ENCODE measurements around the gene PGAP3. TPM values are rescaled to one million over a fixed set of nuclear protein-coding genes. Genes with fewer than 3 reads are reported as not detected.

PGAP3 gene, protein sequence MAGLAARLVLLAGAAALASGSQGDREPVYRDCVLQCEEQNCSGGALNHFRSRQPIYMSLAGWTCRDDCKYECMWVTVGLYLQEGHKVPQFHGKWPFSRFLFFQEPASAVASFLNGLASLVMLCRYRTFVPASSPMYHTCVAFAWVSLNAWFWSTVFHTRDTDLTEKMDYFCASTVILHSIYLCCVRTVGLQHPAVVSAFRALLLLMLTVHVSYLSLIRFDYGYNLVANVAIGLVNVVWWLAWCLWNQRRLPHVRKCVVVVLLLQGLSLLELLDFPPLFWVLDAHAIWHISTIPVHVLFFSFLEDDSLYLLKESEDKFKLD
- 1 to 10 TPM; 6.4 to 7.4 TPM for total RNA-seq

GRCh38 chr17:39687546-39688474, at the start of gene PGAP3:
TSS of gene PGAP3 (minus strand) at chr17:39688057. CDS start at chr17:39688014, 43 bp downstream.
- ChIA-PET POLR2A (interaction anchor here (0.7 to 2.7 kb wide), 13 partner anchors 8 to 125 kb away, joined by 3 to 15 read pairs (median 3); partner anchors contain the start of genes ERBB2 and MIEN1), CTCF (interaction anchor here (1.0 to 2.6 kb wide), 10 partner anchors 9 to 66 kb away, joined by 3 to 9 read pairs (median 4); no protein-coding TSS in a partner anchor)
- H3K27ac Mint-ChIP-seq: peak within 1 kb of the TSS; percentile 93
- peak within 1 kb of the TSS; percentile 93 for H3K4me3 Mint-ChIP-seq
- no peaks in the 10 kb centered on the region for H3K27me3 Mint-ChIP-seq
- intact Hi-C loops (cut with micrococcal nuclease): loop anchor here (5.0 kb wide), 1 partner anchor 44 kb away; the partner anchor contains the start of gene MIEN1
- H3K9me3 Mint-ChIP-seq: no peaks in the 10 kb centered on the region
- DNase-seq (peak; percentile 96), ATAC-seq (peak; percentile 97)
- peaks cover 8% of the 10 kb centered on the region for H3K36me3 Mint-ChIP-seq (ENCODE audit: low read depth)
- TF ChIP-seq, protein P1, sequence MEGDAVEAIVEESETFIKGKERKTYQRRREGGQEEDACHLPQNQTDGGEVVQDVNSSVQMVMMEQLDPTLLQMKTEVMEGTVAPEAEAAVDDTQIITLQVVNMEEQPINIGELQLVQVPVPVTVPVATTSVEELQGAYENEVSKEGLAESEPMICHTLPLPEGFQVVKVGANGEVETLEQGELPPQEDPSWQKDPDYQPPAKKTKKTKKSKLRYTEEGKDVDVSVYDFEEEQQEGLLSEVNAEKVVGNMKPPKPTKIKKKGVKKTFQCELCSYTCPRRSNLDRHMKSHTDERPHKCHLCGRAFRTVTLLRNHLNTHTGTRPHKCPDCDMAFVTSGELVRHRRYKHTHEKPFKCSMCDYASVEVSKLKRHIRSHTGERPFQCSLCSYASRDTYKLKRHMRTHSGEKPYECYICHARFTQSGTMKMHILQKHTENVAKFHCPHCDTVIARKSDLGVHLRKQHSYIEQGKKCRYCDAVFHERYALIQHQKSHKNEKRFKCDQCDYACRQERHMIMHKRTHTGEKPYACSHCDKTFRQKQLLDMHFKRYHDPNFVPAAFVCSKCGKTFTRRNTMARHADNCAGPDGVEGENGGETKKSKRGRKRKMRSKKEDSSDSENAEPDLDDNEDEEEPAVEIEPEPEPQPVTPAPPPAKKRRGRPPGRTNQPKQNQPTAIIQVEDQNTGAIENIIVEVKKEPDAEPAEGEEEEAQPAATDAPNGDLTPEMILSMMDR (IDR thresholded peaks at IDR 0.05): no peak
- peaks cover 20% of the 10 kb centered on the region for H3K4me1 Mint-ChIP-seq (ENCODE audit: low read depth)

DNA sequence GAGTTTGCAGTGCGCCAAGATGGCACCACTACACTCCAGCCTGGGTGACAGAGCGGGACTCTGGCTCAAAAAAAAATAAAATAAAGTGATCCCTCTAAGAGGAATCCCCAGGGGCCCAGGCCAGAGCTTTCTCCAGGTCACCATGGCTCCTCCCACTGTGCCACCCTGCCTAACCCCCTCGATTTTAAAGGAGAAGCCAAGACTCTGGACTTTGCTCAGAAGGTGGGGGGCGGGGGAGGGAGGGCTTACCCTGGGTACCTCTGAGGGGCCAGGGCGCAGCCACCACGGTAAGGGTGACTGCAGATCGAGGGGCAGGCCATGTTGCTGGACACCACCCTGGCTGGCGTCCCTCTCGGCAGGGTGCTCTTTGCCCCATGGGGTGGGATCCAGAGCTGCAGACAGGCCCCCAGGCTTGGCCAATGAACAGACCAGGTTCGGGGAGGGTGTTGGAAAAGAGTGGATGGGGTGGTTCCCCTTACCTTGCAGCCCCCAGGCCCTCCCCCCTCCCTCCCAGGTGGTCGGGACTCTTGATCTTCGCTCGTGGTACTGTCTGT, 49.4 kb upstream of the PGAP3 start:
- Mint-ChIP-seq H3K4me1 (ENCODE audit: low read depth) (peaks cover 21% of the 10 kb centered on the region), H3K27me3 (peaks cover 13% of the 10 kb centered on the region), H3K4me3 (peak overlapping the region; percentile 19), H3K27ac (no peak overlapping the region), H3K36me3 (ENCODE audit: low read depth) (no peaks in the 10 kb centered on the region), H3K9me3 (no peaks in the 10 kb centered on the region)
- POLR2A ChIA-PET: no interaction called here
- TF ChIP-seq, protein P1 (IDR thresholded peaks at IDR 0.05): no peak
- DNase-seq: no peak
- intact Hi-C loops (cut with micrococcal nuclease): no loop called here
- no peak for ATAC-seq
- CTCF ChIA-PET: interaction anchor here (1.2 to 2.3 kb wide), 5 partner anchors 60 to 116 kb away, joined by 4 to 5 read pairs (median 5); no protein-coding TSS in a partner anchor

DNA sequence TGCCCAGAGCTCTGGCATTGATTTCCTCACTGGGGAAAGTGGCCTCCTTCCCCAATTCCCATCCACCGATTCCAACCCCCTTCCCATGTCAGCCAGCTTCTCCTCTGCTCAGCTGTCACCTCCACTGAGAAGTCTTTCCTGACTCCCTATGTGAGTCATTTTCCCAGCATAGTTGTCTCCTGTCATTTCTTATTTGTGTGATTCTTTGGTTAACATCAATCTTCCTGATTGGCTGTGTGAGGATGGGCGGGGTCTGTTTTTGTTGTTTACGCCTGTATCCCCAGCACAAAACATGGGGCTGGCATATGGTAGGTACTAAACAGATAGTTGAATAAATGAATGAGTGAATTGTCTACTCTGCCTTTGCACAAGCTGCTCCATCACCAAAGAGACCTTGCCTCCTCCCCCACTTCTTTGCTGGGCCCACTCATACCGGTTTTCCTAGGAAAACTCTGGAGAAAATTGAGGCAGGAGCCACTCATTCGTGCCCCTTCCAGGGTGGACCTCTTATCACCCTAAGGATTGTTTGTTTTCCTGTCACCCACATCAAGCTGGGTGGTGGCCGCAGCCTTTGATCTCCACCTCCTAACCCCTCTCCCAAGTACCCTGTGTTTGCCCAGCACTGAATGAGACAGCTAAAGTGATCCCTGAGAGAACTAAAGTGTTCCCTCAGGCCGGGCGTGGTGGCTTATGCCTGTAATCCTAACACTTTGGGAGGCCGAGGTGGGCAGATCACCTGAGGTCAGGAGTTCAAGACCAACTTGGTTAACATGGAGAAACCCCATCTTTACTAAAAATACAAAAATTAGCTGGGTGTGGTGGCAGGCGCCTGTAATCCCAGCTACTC, 48.7 kb upstream of the PGAP3 start:
- ChIA-PET CTCF (interaction anchor here (1.2 to 2.3 kb wide), 5 partner anchors 59 to 115 kb away, joined by 4 to 5 read pairs (median 5); no protein-coding TSS in a partner anchor), POLR2A (no interaction called here)
- DNase-seq (no peak), ATAC-seq (no peak)
- Mint-ChIP-seq H3K4me3 (no peak overlapping the region), H3K4me1 (ENCODE audit: low read depth) (peaks cover 21% of the 10 kb centered on the region), H3K9me3 (no peaks in the 10 kb centered on the region), H3K27me3 (peaks cover 13% of the 10 kb centered on the region), H3K36me3 (ENCODE audit: low read depth) (no peaks in the 10 kb centered on the region), H3K27ac (no peak overlapping the region)
- TF ChIP-seq, protein P1 (IDR thresholded peaks at IDR 0.05): no peak
- intact Hi-C loops (cut with micrococcal nuclease): no loop called here

- peaks cover 19% of the 10 kb centered on the region for H3K4me1 Mint-ChIP-seq (ENCODE audit: low read depth)
- ATAC-seq: no peak
Observed at GRCh38 chr17:39735882-39736281, 48.0 kb upstream of the PGAP3 start.

More at GRCh38 chr17:39735882-39736281, 48.0 kb upstream of the PGAP3 start:
- no peaks in the 10 kb centered on the region for H3K9me3 Mint-ChIP-seq
- no peak overlapping the region for H3K27ac Mint-ChIP-seq
- H3K4me3 Mint-ChIP-seq: no peak overlapping the region
- POLR2A ChIA-PET: no interaction called here
- no peak for DNase-seq
- CTCF ChIA-PET: interaction anchor here (1.2 to 2.3 kb wide), 4 partner anchors 81 to 114 kb away, joined by 4 to 5 read pairs (median 5); no protein-coding TSS in a partner anchor
- intact Hi-C loops (cut with micrococcal nuclease): no loop called here
- peaks cover 13% of the 10 kb centered on the region for H3K27me3 Mint-ChIP-seq
- TF ChIP-seq, protein P1 (IDR thresholded peaks at IDR 0.05): no peak
- no peaks in the 10 kb centered on the region for H3K36me3 Mint-ChIP-seq (ENCODE audit: low read depth)

All from activated CD8-positive, alpha-beta T cell treated with anti-CD3 and anti-CD28 coated beads for 36 hours (primary cell).